GM21576 (cell line): ENCODE measurements around the gene TEX51.

Source experiments
- ATAC-seq: cut with Tn5 transposase; IDR thresholded peaks from one replicate; pipeline ENCODE4 v1.9.1; 2021; ENCODE audit warnings: mild to moderate bottlenecking, moderate library complexity; ENCODE audit not compliant: unreplicated experiment

The TEX51 gene

DNA sequence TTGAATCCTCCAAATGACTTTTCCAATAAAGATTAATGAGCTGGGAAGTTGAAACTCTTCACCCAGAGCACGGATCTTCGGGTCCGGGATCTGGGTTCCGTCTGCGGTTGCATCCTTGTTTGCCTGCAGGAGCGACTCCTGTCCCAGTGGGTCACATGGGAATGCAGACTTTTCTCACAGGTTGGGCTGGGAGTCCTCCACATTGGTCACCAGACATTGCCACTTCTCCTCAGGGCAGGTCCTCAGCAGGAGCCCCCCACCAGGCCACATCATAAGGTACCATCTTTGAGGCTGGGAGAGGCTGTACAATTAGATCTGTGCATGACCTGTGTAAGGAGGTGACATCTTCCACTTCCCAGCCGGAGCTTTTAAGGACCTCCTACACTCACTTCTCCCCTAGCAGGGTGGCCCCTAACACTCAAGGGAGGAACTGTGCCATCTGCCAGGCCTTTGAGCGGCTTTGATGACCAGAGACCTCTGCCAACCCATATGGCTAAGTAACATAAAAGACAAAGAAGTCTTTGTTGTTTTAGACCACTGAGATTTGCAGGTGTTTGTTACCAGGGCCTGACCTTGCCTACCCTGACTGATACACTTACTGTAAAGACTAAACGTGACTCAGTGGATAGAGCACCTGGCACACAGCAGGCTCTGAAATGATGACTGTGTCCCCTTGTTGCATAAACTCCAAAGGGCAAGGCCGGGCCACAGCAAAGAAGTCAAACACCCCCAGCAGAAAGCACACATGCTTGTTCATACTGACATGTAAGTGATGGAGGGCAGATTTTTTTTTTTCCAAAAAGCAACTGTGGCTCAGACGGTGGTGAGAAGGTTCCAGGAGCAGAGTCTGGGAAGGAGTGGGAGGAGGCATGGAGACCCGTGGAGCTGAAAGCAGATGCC lies 7.9 kb upstream of the TEX51 start:
- no peak for ATAC-seq

DNA sequence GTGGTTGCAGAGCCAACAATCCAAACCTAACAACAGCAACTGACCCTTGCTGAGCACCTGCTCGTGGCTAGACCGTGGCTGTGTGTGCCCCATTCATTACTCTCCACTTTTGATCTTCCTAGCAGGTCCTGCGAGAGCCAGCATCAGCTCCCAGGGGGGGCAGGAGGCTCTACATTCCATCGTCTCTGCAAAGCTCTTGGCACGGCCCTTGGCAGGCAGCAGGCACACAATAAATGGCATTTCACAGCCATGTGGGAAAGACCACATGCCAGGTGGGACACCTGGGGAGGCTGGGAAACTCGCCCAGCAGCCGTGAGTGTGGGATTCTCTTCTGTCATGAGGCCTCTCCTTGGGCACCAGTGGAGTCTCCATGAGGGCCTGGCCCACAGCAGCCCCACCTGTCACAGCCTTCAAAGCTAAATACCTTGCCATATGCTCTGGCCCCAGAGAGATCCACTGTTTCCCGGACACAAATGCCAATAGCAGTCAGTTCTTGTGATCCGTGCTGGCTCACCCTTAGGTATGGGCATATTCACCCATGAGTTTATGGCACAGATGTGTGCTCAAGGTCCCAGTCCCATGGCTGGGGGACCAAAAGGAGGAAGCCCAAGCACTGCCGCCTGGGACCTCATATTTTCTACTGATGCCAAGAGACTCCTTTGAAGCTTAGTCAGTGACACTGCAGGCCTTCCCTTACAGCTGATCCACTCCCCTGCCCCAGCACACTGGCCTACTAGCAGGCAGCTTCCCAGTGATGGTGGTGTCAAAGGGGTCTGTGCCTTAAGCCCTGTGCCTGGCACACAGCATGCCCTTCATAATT lies 6.8 kb upstream of the TEX51 start:
- no peak for ATAC-seq

DNA sequence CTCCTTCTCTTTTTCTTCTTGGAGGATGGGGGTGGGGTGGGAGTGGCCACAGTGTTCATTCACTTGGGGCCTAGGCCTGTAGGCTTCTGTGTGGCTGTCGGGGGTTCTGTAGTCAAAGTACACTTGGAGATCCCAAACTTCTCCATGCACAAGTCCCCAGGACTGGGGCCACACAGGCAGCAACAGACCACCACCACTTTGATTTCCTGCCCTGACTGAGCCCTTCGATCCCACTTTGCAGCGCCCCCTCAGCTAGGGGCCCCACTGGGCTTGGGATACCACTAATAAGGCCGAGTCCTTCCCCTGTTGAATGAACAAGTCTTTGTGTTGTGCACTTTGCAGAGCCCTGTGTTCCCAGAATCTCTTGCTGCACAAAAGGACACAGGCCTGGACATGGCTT lies 5.5 kb upstream of the TEX51 start:
- ATAC-seq = no peak

DNA sequence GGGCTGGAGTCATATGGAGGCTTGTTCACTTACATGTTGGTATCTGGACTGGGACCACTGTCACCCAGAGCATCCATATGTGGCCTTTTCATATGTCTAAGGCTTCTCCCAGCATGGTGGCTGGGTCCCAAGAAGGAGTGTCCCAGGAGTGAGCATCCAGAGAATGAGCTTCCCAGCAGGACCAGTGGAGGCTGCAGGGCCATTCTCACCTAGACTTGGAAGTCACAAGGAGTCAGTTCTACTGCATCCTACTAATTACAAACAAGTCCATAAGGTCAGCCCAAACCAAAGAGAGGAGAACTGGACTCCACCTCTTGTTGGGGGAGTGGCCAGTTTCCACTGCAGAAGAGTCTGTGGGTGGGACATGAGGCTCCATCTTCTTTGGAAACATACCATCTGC lies 5.1 kb upstream of the TEX51 start:
- no peak for ATAC-seq

DNA sequence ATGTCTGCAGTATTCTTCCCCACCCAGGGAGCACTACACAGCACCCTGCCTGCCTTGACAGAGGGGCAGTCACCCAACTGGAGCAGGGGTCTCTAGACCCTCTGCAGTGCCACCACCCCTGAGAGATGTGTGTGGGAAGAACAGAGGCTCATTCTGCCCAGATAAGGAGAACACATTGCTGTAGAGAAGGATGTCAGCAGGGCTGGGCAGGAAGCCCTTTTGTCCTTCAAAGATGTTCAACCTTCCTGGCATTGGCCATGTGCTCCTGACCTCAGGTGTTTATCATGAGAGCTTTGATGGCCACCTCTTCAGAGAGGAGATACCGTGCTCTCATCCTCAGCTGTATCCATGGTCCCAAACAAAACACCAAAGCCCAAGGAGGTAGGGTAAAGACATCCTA lies 4.6 kb upstream of the TEX51 start:
- ATAC-seq = no peak

DNA sequence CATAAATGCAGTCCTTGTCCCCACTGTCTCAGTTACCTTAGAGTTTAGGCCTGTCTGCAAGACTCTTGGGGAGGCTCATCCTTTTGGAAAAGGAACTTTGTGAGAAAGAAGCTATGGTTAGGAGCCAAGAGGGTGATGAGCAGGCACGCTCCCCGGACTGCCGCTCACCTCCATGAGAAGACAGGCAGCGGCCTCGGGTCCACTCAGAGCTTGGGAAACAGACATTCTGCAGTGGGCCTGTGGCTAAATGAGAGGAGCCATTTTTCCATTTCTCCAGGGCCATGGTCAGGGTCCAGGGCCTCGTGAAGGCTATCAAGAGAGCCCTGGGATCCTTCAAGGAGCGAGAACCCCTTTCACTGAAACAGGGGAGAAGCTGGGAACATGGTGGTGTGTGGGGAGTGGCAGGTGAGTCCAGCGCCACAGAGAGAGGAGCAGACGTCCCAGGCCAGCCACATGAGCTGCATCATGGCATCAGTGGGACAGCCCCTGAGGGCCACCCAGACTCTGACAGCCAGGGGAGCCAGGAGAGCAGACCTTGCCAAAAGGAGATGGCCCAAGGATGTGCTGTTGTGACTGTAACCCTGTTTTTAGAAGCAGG lies 4.0 kb upstream of the TEX51 start:
- ATAC-seq = no peak

DNA sequence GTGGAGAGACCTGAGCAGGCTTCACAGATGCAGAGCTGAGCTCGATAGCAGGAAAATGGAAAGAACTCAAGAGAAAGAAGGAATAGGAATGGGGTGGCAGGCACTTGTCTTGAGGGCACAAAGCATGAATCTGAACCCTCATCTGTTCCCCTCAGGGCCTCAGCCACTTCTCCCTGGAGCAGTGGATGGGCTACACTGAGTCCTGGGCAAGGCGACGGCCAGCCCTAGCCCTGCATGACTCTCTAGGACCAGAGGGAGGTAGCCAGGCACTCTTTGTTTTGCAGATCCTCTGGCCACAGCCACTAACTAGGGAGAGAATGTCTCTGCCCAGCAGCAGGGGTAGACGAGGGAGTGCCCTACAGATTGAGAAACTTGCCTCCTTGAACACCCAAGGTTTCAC lies 3.4 kb upstream of the TEX51 start:
- no peak for ATAC-seq

DNA sequence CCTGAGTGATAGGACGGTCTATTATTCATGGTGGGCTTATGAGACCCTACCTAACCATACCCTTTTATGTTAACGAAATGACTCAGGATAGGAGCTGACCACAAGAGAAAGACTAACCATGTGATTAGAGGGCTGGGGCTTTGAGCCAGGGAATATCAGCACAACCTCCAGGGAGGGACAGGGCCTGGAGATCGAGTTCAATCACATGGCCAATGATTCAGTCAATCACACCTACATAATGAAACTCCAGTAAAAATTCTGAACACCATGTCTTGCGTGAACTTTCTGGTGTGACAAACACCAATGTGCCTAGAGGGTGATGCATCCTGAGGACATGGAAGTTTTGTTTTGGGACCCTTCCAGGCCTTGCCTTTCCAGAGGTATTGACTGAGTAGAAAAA lies 2.2 kb upstream of the TEX51 start:
- no peak for ATAC-seq

DNA sequence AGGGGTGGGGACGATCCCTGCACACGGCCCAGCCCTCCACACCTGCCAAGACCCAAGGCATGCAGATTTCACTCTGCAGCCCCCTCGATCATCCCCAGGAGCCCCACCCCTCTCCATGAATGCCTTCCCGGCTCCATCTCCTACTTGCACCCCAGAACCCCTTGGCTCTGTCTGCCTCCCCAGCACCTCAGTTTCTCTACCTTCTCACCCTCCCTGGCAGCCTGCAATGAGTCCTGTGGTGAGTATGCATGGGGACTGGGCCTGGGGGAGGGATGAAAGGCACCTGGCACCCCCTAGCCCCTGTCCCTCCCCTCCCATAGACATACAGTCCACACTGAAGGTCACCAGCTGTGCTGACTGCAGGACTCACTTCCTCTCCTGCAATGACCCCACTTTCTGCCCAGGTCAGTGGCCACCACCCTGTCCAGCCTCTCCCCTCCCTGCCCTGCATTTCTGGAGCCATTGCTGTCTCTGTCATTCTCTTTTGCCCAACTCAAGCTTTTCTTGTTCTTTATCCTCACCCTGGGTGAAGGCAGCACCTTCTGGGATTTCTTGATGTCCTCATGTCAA lies 1.0 kb downstream of the TEX51 start:
- ATAC-seq = no peak

DNA sequence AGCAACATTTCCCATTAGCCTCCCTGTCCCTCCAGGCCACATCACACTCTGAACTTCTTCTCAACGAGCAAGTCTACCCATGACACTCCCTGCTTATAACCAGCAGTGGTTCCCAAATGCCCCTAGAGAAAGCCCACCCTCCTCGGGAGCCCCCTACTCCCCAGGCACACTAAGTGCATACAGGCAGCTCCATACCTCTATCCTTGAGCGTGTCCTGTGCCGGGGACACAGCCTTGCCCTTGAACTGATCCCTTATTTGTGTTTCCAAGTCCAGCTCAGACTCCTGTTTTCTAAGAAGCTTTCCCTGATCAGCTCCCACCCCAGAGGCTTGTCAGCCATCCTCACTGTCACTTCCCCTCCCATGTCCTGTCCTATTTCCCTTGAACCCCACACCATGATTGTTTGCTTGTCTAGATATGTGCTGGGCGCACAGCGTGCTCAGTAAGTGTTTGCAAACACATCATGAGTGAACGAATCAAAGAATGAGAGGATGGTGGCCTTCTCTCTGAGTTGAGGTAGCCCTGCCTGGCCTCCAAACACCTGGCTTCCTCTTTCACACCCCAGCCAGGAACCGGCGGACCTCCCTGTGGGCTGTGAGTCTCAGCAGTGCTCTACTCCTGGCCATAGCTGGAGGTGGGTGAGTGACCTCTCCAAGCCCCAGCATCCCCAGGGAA lies 2.1 kb downstream of the TEX51 start:
- no peak for ATAC-seq

DNA sequence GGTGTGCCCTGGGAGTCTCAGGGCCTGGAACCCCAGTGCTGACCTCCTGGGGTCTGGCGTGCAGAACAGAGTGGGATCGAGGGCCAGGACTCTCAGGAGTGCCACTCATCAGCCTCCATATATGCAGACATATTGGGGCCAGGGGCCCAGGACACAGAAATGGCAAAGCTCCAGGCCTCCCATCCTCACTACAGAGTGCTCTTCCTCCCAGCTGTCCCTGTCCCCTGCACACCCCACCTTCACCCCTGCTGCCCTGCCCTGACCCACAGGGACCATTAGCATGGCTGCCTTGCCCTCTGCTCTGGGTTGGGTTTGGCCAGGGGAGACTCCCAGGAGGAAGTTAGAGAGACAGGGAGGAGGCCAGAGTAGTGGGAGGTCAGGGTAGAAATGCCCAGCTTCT lies 2.8 kb downstream of the TEX51 start:
- no peak for ATAC-seq

DNA sequence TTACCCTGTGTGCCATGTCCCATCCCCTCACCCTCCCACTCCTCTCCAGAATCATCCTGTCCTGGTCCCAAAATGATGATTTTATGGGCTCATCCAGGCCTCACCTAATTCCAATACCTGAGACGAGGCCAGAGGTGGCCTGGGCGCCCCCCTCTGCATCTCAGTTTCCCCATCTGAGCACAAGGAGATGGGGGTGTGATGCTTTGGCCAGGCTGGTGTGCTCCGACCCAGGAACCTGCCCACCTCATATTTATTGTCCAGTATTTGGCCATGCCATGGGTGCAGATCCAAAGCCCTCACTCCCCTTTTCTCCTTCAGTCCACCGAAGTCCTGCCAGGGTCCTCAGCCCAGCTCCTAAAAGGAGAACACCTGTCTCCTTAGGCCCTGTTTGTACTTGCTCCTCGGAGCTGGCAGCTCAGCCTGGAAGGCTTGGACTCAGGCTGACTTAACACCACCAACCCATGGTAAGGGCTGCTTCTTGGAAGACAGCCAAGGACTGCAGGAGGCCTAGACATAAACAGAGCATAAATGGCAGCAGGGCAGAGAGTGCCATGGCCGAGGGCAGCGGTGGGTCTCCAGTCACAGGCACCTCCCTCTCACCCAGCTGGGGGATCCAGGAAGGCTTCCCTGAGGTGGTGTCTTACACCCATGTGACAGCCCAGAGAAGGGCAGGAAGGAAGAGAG lies 3.6 kb downstream of the TEX51 start:
- ATAC-seq = no peak

DNA sequence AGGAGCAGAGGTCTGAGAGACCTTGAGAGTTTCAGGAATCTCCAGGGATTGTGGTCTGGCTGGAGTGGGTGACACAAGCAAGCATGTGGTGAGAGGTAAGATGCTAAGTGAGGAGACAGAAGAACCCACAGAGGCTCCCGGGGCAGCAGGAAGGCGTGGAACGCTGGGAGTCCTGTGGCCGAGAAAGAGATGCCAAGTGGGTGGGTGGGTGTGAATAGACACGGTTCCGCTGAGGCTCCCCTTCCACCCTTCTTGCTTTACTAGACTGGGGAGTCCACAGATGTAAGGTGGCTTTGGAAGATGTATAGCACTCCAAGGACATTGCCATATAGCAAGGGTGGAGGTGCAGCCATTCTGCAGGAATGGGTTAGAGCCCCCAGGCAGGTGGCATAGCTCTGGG lies 4.2 kb downstream of the TEX51 start:
- no peak for ATAC-seq

DNA sequence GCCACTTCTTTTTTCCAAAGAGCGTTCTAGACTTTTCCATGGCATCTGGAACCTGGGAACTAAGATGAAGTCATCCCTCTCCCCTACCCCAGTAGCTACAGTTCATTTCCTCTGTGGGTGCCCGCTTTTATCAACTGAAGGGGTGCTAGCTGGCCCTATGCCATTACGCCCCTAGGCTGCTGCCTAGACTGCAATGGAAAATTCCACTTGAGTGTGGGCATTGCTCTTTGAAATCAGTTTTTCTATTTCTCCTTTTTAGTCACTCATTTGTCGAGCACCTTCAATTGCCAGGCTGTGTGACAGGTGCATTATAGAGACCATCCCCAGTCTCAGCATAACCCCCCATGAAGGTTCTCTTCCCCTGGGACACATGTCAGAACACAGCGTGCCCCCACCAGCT lies 7.3 kb downstream of the TEX51 start:
- no peak for ATAC-seq

DNA sequence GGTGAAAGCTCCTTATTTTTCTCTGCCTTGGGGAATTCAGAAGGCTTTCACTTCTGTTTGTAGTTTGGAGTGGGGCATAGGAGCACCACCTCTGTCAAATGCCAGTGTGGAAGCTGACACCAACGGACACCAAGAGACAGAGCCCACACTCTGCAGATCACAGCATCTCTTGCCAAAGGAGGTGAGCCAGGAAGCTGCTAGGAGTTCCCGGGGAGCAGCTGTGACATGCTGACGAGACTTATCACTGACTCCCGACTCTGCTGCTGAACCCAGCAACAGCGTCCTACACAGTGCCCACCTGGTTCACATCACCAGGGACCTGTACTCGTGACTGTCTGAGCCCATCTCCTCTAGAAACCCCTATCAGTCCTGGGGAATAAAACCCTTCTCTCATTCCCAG lies 8.1 kb downstream of the TEX51 start:
- ATAC-seq = no peak

DNA sequence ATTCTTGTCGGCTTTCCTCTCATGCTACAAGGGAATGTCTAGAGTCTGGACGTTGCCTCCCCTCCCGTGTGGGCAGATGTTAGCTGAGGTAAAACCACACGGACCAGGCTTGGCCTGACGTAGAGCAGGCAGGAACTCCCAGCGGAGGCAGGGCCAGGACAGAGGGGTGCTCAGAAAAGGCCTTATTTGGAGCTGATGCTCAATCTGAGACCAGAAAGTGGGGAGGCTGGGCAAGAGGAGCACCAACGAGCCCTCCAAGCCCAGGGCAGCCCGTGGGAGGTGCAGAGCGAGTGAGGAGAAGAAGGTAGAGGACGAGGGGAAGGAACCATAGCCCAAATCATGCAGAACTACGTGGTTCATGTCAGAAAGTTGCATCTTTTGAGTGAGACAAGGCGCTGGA lies 9.0 kb downstream of the TEX51 start:
- no peak for ATAC-seq

DNA sequence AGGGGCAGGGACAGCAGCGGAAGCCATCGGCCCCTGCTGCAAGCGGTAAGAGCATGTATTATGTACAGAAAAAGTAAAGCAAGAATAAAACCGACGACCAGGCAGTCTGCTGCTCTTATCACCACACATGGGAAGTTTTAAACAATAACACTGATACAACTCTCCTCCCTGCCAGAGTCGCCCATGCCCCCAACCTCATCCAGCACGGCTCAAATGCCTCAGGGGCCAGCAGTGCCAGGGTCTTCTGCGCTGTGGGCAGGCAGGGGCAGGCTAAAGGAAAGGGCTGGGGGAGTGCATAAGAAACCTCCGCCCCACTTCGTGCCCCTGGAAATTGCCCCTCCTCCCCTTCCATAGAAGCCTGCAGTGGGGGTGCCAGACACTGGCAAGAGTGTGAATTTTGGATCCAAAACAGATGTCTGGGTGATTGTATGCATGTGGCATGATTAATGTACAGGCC lies 10.1 kb downstream of the TEX51 start:
- ATAC-seq = no peak

DNA sequence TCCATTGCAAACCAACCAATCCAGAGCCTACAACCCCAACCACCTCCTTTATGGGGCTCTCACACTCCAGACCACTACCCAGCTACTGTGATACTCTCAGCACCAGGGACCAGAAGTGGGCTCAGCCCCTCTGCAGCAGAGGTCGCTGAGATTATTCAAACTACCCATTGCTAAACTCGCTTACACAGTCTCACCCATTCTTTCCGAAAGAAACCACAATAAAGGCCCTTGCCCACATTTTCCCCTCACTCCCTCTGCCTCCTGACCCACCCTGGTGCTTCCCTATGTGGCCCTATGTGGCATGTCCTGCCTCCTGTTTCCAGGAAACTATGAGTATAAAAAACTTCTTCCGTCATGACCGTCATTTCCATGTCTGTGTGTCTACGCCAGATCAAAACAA lies 10.7 kb downstream of the TEX51 start:
- no peak for ATAC-seq

DNA sequence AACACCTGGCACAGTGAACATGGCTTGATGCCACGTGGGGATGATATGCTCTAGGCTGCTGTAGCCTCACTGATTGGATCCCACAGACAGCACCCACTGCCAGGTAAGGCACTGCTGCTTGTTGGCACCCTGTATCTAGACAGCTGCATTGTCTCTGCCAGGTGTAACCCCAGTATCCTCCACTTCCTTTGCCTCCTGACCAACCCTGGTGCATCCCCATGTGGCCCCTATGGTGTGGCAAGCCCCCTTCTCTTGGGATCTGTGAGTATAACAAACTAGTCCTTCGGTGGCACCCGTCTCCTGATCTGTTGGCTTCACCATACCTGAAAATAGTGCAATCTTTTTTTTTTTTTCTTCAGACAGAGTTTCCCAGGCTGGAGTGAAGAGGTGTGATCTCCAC lies 11.1 kb downstream of the TEX51 start:
- ATAC-seq = no peak

DNA sequence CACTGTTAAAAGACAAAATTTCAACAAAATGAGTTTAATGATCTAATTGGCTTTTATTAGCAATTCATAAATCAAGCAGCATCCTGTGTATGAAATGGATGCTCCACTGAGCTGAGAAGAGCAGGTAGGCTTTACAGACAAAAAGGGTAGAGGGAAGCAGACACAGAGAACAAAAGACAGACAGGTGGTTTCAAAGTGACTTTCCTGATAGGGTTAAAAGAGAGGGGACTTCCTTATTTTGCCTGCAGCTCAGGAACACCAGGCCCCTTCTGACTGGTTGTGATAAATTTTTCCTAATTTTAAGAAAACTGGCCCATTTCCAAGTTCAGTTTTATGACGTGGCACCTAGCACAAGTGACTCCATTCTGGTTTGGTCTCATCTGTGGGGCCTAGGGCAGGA lies 11.9 kb downstream of the TEX51 start:
- no peak for ATAC-seq
